DND-41 (cell line): Measurements from ENCODE around the gene SIX3.

Experiments
- ATAC-seq: fragments of 200-7000 bp; cut with Tn5 transposase; 3 replicates; pipeline ENCODE4 v1.9.1; 2021; ENCODE audit warnings: low read depth; ENCODE audit not compliant: insufficient read depth
- DNase-seq: peaks from one replicate; pipeline ENCODE4 v3.0.0-alpha.2; 2020
- H2AFZ ChIP-seq: 2 replicates; pipeline ENCODE4 v1.6.0; 2012; ENCODE audit warnings: low read depth, low read length
- H3K27ac ChIP-seq: 2 replicates; pipeline ENCODE4 v1.5.1; 2012; ENCODE audit warnings: low read length, inconsistent platforms
- H3K27me3 ChIP-seq: fragments of 200-600 bp; sonication (generic); 2 replicates; pipeline ENCODE4 v1.6.0; 2012; ENCODE audit warnings: low read length, mild to moderate bottlenecking, inconsistent platforms; ENCODE audit not compliant: insufficient read depth, poor library complexity
- H3K36me3 ChIP-seq: 2 replicates; pipeline ENCODE4 v1.5.1; 2012; ENCODE audit warnings: low read length, inconsistent platforms; ENCODE audit not compliant: insufficient read depth
- H3K4me1 ChIP-seq: 2 replicates; pipeline ENCODE4 v1.5.1; 2012; ENCODE audit warnings: mild to moderate bottlenecking, low read length; ENCODE audit not compliant: insufficient read depth
- H3K4me2 ChIP-seq: 2 replicates; pipeline ENCODE4 v1.6.0; 2012; ENCODE audit warnings: mild to moderate bottlenecking, moderate library complexity, low read length, inconsistent platforms; ENCODE audit not compliant: insufficient read depth
- H3K4me3 ChIP-seq, 2 experiments: fragments of 200-600 bp in 1 of 2; shearing (Covaris generic) in 1 of 2; 2 replicates each; pipeline ENCODE4 v1.5.1; 2012 to 2016; ENCODE audit warnings: inconsistent platforms in 2 of 2, low read length in 2 of 2, mild to moderate bottlenecking in 2 of 2, low read depth in 1 of 2, moderate library complexity in 1 of 2
- H3K79me2 ChIP-seq: 2 replicates; pipeline ENCODE4 v1.6.0; 2012; ENCODE audit warnings: low read length, inconsistent platforms; ENCODE audit not compliant: insufficient read depth
- H3K9ac ChIP-seq: 2 replicates; pipeline ENCODE4 v1.6.0; 2012; ENCODE audit warnings: low read depth, mild to moderate bottlenecking, inconsistent platforms, low read length, moderate library complexity
- H3K9me3 ChIP-seq: 2 replicates; pipeline ENCODE4 v1.5.1; 2012; ENCODE audit warnings: low read length, moderate library complexity, mild to moderate bottlenecking, inconsistent platforms; ENCODE audit not compliant: insufficient read depth, severe bottlenecking
- H4K20me1 ChIP-seq: 2 replicates; pipeline ENCODE4 v1.6.0; 2012; ENCODE audit warnings: low read length; ENCODE audit not compliant: insufficient read depth
- EZH2 ChIP-seq: IDR thresholded peaks from 3 replicates; pipeline ENCODE4 v1.6.1; 2012; ENCODE audit warnings: borderline replicate concordance, low read depth, mild to moderate bottlenecking, moderate library complexity, low read length, inconsistent platforms; ENCODE audit not compliant: severe bottlenecking
- TF ChIP-seq, protein P1 (sequence below): IDR thresholded peaks from 2 replicates; pipeline ENCODE4 v1.5.1; 2012; ENCODE audit warnings: borderline replicate concordance, low read length, moderate library complexity, mild to moderate bottlenecking; ENCODE audit not compliant: poor library complexity, severe bottlenecking; ENCODE audit errors: extremely low read depth

SIX3 gene

GRCh38 chr2:44979581-44979980 lies 38.1 kb downstream of the SIX3 start:
- H3K79me2 ChIP-seq: no peaks in the 10 kb centered on the region
- ATAC-seq: no peak

GRCh38 chr2:44980751-44981713 lies 39.5 kb downstream of the SIX3 start:
- Histone ChIP-seq H3K4me3 (no peak overlapping the region), H3K79me2 (no peaks in the 10 kb centered on the region), H2AFZ (no peak overlapping the region), H4K20me1 (no peaks in the 10 kb centered on the region), H3K27me3 (no peaks in the 10 kb centered on the region), H3K4me1 (peaks cover 6% of the 10 kb centered on the region), H3K27ac (no peak overlapping the region), H3K4me2 (no peak overlapping the region), H3K36me3 (no peaks in the 10 kb centered on the region), H3K9ac (no peak overlapping the region), H3K9me3 (no peaks in the 10 kb centered on the region)
- ATAC-seq (no peak), DNase-seq (no peak)
- TF ChIP-seq, protein P1, sequence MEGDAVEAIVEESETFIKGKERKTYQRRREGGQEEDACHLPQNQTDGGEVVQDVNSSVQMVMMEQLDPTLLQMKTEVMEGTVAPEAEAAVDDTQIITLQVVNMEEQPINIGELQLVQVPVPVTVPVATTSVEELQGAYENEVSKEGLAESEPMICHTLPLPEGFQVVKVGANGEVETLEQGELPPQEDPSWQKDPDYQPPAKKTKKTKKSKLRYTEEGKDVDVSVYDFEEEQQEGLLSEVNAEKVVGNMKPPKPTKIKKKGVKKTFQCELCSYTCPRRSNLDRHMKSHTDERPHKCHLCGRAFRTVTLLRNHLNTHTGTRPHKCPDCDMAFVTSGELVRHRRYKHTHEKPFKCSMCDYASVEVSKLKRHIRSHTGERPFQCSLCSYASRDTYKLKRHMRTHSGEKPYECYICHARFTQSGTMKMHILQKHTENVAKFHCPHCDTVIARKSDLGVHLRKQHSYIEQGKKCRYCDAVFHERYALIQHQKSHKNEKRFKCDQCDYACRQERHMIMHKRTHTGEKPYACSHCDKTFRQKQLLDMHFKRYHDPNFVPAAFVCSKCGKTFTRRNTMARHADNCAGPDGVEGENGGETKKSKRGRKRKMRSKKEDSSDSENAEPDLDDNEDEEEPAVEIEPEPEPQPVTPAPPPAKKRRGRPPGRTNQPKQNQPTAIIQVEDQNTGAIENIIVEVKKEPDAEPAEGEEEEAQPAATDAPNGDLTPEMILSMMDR: no peak
- no peak for TF ChIP-seq EZH2

More at GRCh38 chr2:44979581-44979980, 38.1 kb downstream of the SIX3 start:
- Histone ChIP-seq H4K20me1 (no peaks in the 10 kb centered on the region), H3K9me3 (no peaks in the 10 kb centered on the region), H3K27me3 (no peaks in the 10 kb centered on the region), H3K9ac (no peak overlapping the region), H3K27ac (no peak overlapping the region), H3K36me3 (no peaks in the 10 kb centered on the region), H3K4me1 (peaks cover 6% of the 10 kb centered on the region), H2AFZ (no peak overlapping the region), H3K4me2 (no peak overlapping the region), H3K4me3 (no peak overlapping the region)
- no peak for TF ChIP-seq EZH2
- TF ChIP-seq, protein P1: no peak
- DNase-seq: no peak

- TF ChIP-seq EZH2: no peak
- TF ChIP-seq, protein P1: peak; percentile 97
- no peak overlapping the region for H3K4me3 ChIP-seq
- peak overlapping the region; percentile 46; the same call in 1 of the 2 replicates for H2AFZ ChIP-seq
- ATAC-seq (peak; percentile 96), DNase-seq (peak; percentile 77)
- no peaks in the 10 kb centered on the region for H3K79me2 ChIP-seq
- H3K9ac ChIP-seq: no peak overlapping the region
- H3K27ac ChIP-seq: no peak overlapping the region
- H3K4me1 ChIP-seq: peaks cover 6% of the 10 kb centered on the region
- no peaks in the 10 kb centered on the region for H3K36me3 ChIP-seq
- no peaks in the 10 kb centered on the region for H4K20me1 ChIP-seq
- no peak overlapping the region for H3K4me2 ChIP-seq
- H3K27me3 ChIP-seq: no peaks in the 10 kb centered on the region
- H3K9me3 ChIP-seq: no peaks in the 10 kb centered on the region
Observed at GRCh38 chr2:44981714-44982108, 40.2 kb downstream of the SIX3 start.
